Cardiac septum (tissue), 1 donor: ENCODE measurements around the gene NUFIP2. TPM values are rescaled to one million over a fixed set of nuclear protein-coding genes. Genes with fewer than 3 reads are reported as not detected.
"Not testable (repeated sequence)": the region's sequence is repeated elsewhere in the genome, so short reads cannot be mapped to it uniquely, and the experiment has no call there.

Experiments used
- DNase-seq: peaks from one replicate; pipeline ENCODE4 v3.0.0-alpha.2; 2020; ENCODE audit warnings: low spot score
- intact Hi-C: fragments of 100-400 bp; cut with DNase I; formaldehyde crosslinking; loops from one replicate; pipeline ENCODE4 v1.14.0; 2022
- long read RNA-seq: library from polyadenylated mRNA; unstranded; transcript quantifications from one replicate; pipeline ENCODE4 v2.0.0, GENCODE V29; 2021
- total RNA-seq: library from RNA; stranded (reverse); fragmentation: NEBNext Ultra II Directional; extraction: Animal tissue kit (Norgen Biotek cat#: 25700); gene quantifications from one replicate; pipeline ENCODE4 v1.2.1, GENCODE V29; 2021
- donor health status: DM: no; HTN: no; CAD: no.

Gene NUFIP2, protein sequence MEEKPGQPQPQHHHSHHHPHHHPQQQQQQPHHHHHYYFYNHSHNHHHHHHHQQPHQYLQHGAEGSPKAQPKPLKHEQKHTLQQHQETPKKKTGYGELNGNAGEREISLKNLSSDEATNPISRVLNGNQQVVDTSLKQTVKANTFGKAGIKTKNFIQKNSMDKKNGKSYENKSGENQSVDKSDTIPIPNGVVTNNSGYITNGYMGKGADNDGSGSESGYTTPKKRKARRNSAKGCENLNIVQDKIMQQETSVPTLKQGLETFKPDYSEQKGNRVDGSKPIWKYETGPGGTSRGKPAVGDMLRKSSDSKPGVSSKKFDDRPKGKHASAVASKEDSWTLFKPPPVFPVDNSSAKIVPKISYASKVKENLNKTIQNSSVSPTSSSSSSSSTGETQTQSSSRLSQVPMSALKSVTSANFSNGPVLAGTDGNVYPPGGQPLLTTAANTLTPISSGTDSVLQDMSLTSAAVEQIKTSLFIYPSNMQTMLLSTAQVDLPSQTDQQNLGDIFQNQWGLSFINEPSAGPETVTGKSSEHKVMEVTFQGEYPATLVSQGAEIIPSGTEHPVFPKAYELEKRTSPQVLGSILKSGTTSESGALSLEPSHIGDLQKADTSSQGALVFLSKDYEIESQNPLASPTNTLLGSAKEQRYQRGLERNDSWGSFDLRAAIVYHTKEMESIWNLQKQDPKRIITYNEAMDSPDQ
- total RNA-seq: 39.2 TPM
- long read RNA-seq, partial matches to known transcripts: 3 of 20 reads
- long read RNA-seq, other reads (novel, unspliced or antisense): 16 of 20 reads

DNA sequence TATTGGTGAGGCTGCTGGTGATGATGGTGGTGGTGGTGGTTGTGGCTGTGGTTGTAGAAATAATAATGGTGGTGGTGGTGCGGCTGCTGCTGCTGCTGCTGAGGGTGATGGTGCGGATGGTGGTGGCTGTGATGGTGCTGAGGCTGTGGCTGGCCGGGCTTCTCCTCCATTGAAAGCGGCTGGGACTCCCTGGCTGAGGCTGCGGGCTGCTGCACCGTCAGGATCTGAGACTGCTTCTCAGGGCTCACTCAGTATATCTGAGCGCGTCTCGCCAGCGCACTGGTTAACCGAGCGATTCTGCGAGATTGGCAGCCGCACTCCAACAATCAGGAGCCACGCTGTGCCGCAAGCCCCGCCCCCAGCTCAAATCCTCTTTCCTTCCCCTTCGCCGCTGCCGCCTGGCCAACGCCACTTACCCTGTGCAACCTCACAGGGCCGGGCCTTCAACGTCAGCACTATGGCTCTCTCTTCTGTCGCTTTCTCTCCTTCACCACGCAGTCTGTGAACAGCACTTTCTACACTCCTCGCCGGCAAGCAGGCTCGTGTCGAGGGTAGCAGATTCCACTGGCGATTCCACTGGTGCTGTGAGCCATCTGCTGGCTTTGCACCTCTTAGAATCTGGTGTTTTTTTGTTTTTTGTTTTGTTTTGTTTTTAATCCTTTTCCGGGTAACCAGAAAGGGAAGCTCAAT is at the start of gene NUFIP2:
TSS of gene NUFIP2 (minus strand) at position 259 of the 690 bp plus-strand sequence. CDS start at position 170, 89 bp downstream.
- DNase-seq: peak; percentile 100
- intact Hi-C loops: loop anchor here (2.0 to 10.0 kb wide), 5 partner anchors 42 to 342 kb away; partner anchors contain the start of gene PHF12

DNA sequence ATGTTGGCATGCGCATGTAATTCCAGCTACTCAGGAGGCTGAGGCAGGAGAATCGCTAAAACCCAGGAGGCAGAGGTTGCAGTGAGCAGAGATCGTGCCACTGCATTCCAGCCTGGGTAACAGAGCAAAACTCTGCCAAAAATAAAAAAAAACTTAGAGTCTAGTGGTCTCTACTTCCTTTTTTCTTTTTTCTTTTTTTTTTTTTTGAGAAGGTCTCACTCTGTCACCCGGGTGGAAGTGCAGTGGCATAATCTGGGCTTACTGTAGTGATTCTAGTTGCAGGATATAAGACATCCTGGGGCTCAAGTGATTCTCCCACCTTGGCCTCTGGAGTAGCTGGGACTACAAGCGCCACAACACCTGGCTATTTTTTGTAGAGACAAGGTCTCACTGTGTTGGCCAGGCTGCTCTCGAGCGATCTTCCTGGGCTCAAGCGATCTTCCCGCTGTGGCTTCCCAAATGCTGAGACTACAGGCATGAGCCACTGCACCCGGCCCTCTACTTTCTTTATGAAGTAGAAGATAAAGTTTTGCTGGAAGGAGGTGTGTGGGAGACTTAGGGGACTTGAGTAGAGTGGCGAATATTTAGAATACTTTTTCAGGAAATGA is 48.3 kb upstream of the NUFIP2 start:
- DNase-seq: no peak
- intact Hi-C loops: no loop called here

DNA sequence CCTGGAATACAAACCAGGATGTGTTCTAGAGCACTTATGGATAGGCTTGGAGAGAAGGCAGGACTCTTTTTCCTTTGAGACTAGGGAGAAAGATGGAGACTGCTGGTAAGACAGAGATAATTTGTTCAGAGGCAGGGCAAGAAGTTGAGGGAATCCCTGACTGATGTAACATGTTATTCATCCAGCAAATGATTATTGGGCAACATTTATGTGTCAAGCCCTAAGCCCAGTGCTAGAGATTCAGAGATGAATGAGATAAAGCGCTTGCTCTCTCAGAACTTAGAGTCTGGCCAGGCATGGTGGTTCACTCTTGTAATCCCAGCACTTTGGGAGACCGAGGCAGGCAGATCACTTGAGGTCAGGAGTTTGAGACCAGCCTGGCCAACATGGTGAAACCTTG is 47.8 kb upstream of the NUFIP2 start:
- intact Hi-C loops: no loop called here

DNA sequence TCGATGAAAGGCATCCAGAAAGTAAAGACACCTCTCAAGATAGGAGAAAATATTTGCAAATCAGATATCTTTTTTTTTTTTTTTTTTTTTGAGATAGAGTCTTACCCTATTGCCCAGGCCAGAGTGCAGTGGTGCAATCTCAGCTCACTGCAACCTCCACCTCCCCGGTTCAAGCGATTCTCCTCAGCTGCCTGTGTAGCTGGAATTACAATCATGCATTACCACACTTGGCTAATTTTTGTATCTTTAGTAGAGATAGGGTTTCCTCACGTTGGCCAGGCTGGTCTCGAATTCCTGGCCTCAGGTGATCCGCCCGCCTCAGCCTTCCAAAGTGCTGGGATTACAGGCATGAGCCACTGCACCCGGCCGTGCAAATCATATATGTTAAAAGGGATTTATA is 45.1 kb upstream of the NUFIP2 start:
- intact Hi-C loops, DNase-seq: not testable (repeated sequence)

More for the DNA sequence above, 47.8 kb upstream of the NUFIP2 start:
- no peak for DNase-seq

DNA sequence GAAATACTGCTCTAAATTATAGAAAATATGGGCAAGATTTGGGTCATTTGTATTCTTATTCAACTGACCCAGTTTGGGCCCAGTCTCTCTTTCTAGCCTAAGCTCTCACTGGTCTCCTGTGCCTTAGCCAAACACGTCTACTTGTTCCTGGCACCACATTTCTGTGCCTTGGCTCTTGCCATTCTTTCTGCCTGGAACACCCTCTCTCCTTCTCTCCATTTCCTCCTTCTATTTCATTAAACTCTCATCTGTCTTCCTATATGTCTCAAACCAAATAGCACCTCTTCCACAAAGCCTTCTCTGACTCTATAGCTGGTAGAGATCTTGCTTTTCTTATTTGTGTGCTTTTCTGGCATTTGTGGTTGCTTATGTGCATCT is 37.7 kb upstream of the NUFIP2 start:
- no peak for DNase-seq
- intact Hi-C loops: no loop called here

DNA sequence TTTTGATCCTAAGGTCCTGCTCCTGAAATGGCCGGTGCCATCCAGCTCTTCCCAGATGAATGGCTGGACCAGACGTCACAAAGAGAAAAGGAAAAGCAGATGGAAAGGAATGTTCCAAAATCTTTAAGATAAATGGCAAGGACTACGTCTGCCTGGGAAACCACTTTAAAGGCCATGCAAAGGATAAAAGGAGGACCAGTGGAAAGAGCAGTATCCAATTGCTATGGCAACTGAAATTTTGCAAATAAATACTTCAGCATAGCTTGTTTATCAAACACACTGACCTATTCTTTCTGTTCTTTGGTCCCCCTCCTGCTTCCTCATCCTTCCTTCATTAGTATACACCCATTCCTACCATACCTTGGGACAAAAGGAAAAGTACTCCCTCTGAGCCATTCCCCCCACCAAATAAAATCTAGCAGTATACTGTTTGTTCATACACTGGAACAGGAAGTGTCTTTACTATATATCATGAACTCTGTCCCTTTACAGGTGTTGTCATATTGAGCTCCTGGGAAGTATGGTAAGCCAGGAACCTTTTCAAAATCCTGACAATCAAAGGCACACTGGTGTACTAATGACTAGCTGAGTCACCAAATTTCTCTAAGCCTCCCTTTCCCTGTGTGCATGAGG is 37.2 kb upstream of the NUFIP2 start:
- intact Hi-C loops: no loop called here
- no peak for DNase-seq

DNA sequence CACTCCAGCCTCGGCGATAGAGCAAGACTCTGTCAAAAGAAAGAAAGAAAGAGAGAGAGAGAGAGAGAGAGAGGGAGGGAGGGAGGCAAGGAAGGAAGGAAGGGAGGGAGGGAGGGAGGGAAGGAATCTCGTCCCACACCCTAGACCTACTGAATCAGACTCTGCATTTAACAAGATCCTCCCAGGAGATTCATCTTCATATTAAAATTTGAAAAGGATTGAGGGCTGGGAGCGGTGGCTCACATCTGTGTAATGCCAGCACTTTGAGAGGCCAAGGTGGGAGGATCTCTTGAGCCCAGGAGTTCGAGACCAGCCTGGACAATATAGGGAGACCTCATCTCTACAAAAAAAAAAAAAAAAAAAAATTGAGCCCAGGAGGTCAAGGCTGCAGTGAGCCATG is 33.5 kb upstream of the NUFIP2 start:
- DNase-seq: no peak
- intact Hi-C loops: no loop called here

DNA sequence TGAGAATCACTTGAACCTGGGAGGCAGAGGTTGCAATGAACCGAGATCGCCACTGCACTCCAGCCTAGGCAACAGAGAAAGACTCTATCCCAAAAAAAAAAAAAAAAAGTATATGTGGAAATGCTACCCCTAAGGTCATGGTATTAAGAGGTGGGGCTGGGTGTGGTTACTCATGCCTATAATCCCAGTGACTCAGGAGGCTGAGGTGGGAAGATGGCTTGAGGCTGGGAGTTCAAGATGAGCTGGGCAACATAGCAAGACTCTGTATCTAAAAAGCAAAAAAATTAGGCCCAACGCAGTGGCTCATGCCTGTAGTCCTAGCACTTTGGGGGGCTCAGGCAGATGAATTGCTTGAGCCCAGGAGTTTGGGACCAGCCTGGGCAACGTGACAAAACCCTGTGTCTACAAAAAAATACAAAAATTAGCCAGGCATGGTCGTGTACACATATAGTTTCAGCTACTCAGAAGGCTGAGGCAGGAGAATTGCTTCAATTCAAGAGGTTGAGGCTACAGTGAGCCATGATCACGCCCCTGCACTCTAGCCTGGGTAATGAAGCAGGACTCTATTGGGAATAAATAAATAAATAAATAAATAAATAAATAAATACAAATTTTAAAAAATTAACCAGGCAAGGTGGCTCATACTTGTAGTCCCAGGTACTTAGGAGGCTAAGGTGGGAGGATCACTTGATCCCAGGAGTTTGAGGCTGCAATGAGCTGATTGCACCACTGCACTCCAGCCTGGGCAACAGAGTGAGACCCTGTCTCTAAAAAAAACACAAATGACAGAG is 32.3 kb upstream of the NUFIP2 start:
- no peak for DNase-seq
- intact Hi-C loops: no loop called here

DNA sequence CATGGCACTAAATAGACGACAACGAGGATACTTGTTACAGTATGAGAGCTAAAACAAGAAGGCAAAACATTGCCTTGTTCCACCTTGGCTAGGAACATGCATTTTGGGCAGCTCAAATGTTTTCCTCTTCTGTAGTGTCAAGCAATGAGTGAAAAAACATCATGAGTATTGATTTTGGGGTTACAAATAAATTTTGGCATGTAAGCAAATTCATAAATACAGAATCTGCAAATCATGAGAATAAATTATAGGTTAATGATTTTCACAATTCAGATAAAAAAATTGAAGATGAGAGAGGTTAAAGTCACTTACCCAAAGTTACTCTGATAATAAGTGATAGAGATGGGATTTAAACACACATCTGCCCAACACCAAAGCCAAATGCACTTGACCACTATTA is 28.4 kb upstream of the NUFIP2 start:
- DNase-seq: no peak
- intact Hi-C loops: no loop called here

DNA sequence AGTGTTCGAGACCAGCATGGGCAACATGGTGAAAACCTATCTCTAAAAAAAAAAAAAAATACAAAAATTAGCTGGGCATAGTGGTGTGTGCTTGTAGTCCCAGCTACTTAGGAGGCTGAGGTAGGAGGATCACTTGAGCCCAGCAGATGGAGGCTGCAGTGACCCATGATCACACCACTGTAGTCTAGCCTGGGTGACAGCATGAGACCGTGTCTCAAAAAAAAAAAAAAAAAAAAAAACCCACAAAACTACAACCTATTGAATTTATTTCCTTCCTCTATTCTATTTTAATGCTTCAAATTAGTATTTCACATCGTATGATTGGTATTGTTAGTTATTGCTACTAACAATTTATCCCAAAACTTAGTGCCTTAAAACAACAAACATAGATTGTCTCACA is 9.4 kb upstream of the NUFIP2 start:
- DNase-seq: no peak
- intact Hi-C loops: no loop called here

DNA sequence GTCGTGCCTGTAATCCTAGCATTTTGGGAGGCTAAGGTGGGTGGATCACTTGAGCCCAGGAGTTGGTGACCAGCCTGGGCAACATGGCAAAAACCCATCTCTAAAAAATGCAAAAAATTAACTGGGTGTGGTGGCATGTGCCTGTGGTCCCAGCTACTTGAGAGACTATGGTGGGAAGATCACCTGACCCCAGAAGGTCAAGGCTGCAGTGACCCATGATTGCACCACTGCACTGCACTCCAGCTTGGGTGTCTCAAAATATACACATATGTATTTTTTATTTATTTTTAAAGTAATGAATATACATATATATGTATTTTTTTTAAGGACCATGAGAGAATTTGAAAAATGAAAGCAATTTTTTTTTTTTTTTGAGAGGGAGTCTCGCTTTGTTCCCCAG is 5.1 kb upstream of the NUFIP2 start:
- DNase-seq: no peak
- intact Hi-C loops: loop anchor here (10.0 kb wide), 1 partner anchor 84 kb away; no protein-coding TSS in a partner anchor

DNA sequence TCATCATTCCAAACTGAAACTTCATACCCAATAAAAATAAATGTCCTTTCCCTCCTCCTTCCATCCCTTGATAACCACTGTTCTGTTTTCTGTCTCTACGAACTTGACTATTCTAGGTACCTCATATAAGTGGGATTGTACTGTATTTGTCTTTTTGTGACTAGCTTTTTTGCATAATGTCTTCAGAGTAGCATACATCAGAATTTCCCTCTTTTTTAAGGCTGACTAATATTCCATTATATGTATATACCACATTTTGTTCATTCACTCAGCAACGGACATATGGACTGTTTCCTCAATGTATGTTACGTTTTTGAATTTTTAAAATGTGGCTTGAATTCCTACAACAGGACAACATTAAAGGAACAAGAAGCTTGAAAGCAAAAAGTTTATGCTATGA is 1.5 kb upstream of the NUFIP2 start:
- intact Hi-C loops: loop anchor here (10.0 kb wide), 1 partner anchor 81 kb away; no protein-coding TSS in a partner anchor
- DNase-seq: no peak

DNA sequence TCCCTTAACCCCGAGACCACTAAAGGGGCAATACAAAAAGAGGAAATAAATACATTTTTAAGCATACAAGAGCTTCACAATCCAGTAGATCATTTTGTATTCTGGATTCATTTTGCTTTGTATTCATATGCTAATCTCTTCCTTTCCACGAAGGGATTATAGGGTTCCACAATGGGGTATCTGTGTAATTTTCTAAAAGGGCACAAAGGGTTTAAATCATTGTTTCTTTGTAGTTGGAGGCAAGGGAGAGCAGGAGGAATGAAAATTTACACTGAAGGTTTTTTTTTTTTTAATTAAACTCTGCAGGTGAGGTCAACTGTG is 592 bp upstream of the NUFIP2 start:
- intact Hi-C loops: loop anchor here (5.0 to 10.0 kb wide), 4 partner anchors 42 to 342 kb away; partner anchors contain the start of gene PHF12
- DNase-seq: no peak

DNA sequence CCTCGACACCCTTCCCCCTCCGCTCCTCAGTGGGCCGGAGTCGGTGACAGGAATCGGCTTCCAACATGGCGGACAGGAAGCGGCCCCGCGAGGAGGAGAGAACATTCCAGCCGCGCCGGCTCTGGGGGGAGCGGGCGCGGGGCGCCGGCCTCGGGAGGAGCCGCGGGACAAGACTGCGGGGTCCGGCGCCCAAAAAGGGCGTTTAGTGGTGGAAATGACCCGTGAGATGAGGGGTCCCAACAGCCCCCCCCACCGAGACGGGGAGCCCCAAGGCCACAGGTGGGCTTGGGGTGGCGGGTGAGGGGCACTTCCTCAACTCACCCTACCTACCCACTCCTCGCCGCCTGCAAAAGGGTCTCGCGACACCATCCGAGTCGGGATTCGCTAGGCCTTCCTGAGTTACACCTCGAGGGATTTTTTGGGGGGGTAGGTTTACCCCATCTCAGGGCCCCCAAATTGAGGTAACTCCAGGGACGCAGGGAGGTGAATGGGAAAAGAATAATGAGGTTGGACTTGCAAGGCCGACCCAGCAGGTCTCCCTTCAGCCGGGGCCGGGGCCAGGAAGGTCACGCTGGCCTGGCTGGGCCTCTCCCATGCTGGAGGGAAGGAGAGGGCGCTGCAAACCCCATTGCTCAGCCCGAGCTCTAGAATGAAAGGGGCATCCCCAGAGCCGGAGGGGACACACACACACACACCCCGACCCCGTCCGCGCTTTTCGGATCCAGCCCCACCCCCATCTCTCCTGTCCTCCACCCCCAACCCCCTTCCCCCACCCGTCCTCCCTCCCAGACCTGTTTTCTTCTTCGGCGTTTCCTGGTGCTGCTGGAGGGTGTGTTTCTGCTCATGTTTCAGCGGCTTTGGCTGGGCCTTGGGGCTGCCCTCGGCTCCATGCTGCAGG is 707 bp downstream of the NUFIP2 start:
- intact Hi-C loops: loop anchor here (2.0 to 10.0 kb wide), 5 partner anchors 41 to 341 kb away; partner anchors contain the start of gene PHF12
- DNase-seq: peak; percentile 86

DNA sequence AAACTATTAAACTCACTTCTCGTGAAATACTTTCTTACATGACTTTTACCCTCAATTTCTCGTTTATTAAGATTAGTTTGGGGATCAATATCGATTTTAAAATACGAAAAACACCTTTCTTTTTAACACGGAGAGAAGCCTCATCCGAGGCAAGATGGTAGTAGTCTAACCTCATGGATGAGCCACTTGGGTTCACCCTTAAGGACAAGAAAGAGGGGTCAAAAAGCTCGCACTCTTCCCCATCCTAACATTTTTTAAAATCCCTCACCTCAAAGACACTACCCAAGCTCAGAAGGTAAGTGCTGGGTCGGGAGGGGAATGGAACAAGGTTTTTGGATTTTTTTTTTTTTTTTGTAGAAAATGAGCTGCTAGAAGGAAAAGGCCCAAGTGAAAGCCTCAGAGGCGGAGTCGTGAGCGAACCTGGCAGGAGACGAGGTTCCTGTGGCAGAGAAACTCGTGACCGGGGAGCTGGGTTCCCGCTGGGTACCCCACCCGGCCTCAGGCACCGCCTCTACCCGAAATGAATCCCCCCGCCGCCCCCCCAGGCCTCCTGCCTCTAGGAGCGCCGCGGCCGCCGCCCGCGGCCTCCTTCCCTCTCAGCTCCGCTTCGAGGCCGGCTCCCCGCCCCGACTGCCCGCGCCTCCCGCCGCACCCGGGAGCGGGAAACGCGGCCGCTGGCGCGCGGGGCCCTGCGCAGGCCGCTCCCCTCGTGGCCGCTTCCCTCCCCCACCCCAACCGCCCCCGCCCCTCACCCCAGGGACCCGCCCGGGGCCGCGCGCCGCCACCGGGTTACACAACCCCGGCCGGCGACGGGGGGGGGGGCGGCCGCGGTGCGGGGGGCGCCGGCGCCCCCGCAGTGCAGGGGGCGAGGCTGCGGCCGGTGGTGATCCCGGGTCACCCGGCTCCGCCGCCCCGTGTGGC is 1.6 kb downstream of the NUFIP2 start:
- intact Hi-C loops: loop anchor here (2.0 to 10.0 kb wide), 5 partner anchors 40 to 340 kb away; partner anchors contain the start of gene PHF12
- DNase-seq: peak; percentile 80

DNA sequence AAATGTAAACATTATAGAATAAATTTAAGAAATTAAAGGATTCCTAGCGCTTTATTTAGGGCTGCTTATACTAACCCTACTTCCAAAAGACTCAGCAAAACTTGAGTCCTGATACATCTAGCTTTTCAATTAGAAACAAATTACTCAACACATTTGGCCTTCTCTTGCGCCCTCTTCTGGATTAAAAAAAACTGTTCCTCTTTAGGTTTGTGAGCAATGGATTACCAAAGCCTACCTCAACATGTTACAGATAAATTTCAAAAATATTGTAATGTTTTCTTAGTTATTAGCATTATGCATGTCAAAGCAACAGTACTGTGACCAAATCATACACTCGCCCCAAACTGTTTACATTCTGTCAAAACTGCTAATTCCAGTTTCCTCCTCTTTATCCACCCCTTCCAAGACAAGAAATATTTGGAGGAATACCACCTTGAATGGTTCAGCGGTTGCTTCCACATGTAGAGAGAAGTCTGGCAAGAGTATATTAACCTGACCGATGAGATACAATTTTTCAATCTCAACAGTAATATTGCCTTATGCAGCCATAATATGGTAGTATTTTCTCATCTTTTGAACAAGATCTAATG is 2.7 kb downstream of the NUFIP2 start:
- intact Hi-C loops: loop anchor here (5.0 to 10.0 kb wide), 4 partner anchors 39 to 339 kb away; partner anchors contain the start of gene PHF12
- no peak for DNase-seq
